Lower leg skin (tissue), 3 donors: Measurements from ENCODE around the gene RIPOR2.

Experiments used
- CTCF ChIP-seq, 3 donors: fragments of 450-650 bp; IDR thresholded peaks; one replicate each; pipeline ENCODE4 v1.5.1; 2016; ENCODE audit warnings: antibody characterized with exemption in 3 of 3, mild to moderate bottlenecking in 3 of 3, moderate library complexity in 2 of 3
- POLR2A ChIP-seq, 2 donors: fragments of 450-650 bp; IDR thresholded peaks; one replicate each; pipeline ENCODE4 v1.6.1; 2016 to 2017; ENCODE audit warnings: antibody characterized with exemption in 2 of 2, mild to moderate bottlenecking in 1 of 2, moderate library complexity in 1 of 2

- TF ChIP-seq CTCF (IDR thresholded peaks at IDR 0.05) (no peak), POLR2A (IDR thresholded peaks at IDR 0.05) (no peak)
Measured at GRCh38 chr6:24879351-24879750, 56.4 kb downstream of the RIPOR2 start.
